Endothelial cell of umbilical vein (primary cell): ENCODE measurements around the gene PHF12. TPM values are rescaled to one million over a fixed set of nuclear protein-coding genes. Genes with fewer than 3 reads are reported as not detected.

Source experiments
- BruUV-seq: library from RNA; stranded (reverse); fragments of 400-500 nt; replicated peaks from 2 replicates; lab custom pipeline; 2021; lab: Mats Ljungman, UMichigan
- CTCF ChIA-PET: fragments of 300-600, 350-600 bp; sonication (Branson Sonifier 250); formaldehyde crosslinking; loops from one replicate; lab custom pipeline; 2021; ENCODE audit warnings: antibody characterized with exemption, inconsistent platforms; lab: Charles Lee
- POLR2A ChIA-PET: fragments of 300-600, 350-600 bp; sonication (Branson Sonifier 250); formaldehyde crosslinking; loops from one replicate; lab custom pipeline; 2021; ENCODE audit warnings: antibody characterized with exemption, inconsistent platforms; lab: Charles Lee
- DNase-seq: peaks from one replicate; pipeline ENCODE4 v3.0.0-alpha.2; 2011; ENCODE audit warnings: low read depth, low spot score
- FAIRE-seq: peaks from 2 replicates; lab custom pipeline; 2011; peaks lifted over from hg19 to GRCh38; lab: Jason Lieb, UNC
- H2AFZ ChIP-seq: 2 replicates; pipeline ENCODE4 v1.6.0; 2012; ENCODE audit warnings: low read depth, low read length, control low read depth, inconsistent platforms
- H3K27ac ChIP-seq: 2 replicates; pipeline ENCODE4 v1.5.1; 2011; ENCODE audit warnings: low read depth, mild to moderate bottlenecking, control low read depth, low read length, moderate library complexity; ENCODE audit not compliant: insufficient read depth
- H3K27me3 ChIP-seq, 2 experiments: 2 replicates each; pipeline versions ENCODE4 v1.6.0 to v1.6.1; 2011; ENCODE audit warnings: low read length in 2 of 2, mixed read lengths in 1 of 2; ENCODE audit not compliant: control insufficient read depth in 2 of 2, insufficient read depth in 2 of 2
- H3K36me3 ChIP-seq, 2 experiments: 2 replicates in 1 of 2; 3 replicates in 1 of 2; pipeline ENCODE4 v1.5.1; 2011; ENCODE audit warnings: low read length in 2 of 2, mild to moderate bottlenecking in 1 of 2, moderate library complexity in 1 of 2; ENCODE audit not compliant: control insufficient read depth in 2 of 2, insufficient read depth in 2 of 2; ENCODE audit errors: extremely low read depth in 1 of 2
- H3K4me1 ChIP-seq: 3 replicates; pipeline ENCODE4 v1.5.1; 2011; ENCODE audit warnings: mild to moderate bottlenecking, low read length; ENCODE audit not compliant: control insufficient read depth, insufficient read depth; ENCODE audit errors: extremely low read depth
- H3K4me2 ChIP-seq: 2 replicates; pipeline ENCODE4 v1.6.1; 2011; ENCODE audit warnings: low read length, control low read depth, mixed read lengths; ENCODE audit not compliant: insufficient read depth
- H3K4me3 ChIP-seq, 3 experiments: fragments of 200-600 bp in 1 of 3; sonication (generic), shearing (Covaris generic) in 1 of 3; replicated peaks in 1 of 3; 2 replicates each; pipeline ENCODE4 v1.5.1; 2011 to 2016; ENCODE audit warnings: control low read depth in 3 of 3, low read length in 3 of 3, mild to moderate bottlenecking in 2 of 3, inconsistent platforms in 1 of 3, low read depth in 1 of 3, moderate library complexity in 1 of 3; ENCODE audit not compliant: insufficient read depth in 1 of 3
- H3K79me2 ChIP-seq: 2 replicates; pipeline ENCODE4 v1.6.0; 2012; ENCODE audit warnings: low read length, inconsistent platforms; ENCODE audit not compliant: control insufficient read depth, insufficient read depth
- H3K9ac ChIP-seq: replicated peaks from 2 replicates; pipeline ENCODE3; 2011; ENCODE audit warnings: low read length, control low read depth; ENCODE audit not compliant: insufficient read depth; ENCODE audit errors: extremely low read depth
- H3K9me1 ChIP-seq: replicated peaks from 3 replicates; pipeline ENCODE4 v1.6.0; 2011; ENCODE audit warnings: mild to moderate bottlenecking, low read length; ENCODE audit not compliant: control insufficient read depth, insufficient read depth; ENCODE audit errors: extremely low read depth
- H3K9me3 ChIP-seq: replicated peaks from 2 replicates; pipeline ENCODE4 v1.5.1; 2012; ENCODE audit warnings: low read length, inconsistent platforms; ENCODE audit not compliant: control insufficient read depth, insufficient read depth
- H4K20me1 ChIP-seq: replicated peaks from 2 replicates; pipeline ENCODE3; 2011; ENCODE audit warnings: mild to moderate bottlenecking, low read length; ENCODE audit not compliant: control insufficient read depth, insufficient read depth; ENCODE audit errors: extremely low read depth
- CTCF ChIP-seq, 2 donors: IDR thresholded peaks; 1 replicate in 1 of 2; 2 replicates in 1 of 2; pipeline ENCODE4 v1.5.1; 2011; ENCODE audit warnings: low read length in 2 of 2, mild to moderate bottlenecking in 2 of 2, moderate library complexity in 2 of 2, control low read depth in 1 of 2, inconsistent platforms in 1 of 2, low read depth in 1 of 2; ENCODE audit not compliant: insufficient read depth in 1 of 2; ENCODE audit errors: extremely low read depth in 1 of 2
- EZH2 ChIP-seq: IDR thresholded peaks from 2 replicates; pipeline ENCODE4 v1.6.1; 2012; ENCODE audit warnings: borderline replicate concordance, low read depth, mild to moderate bottlenecking, moderate library complexity, low read length, inconsistent platforms; ENCODE audit not compliant: severe bottlenecking
- FOS ChIP-seq: IDR thresholded peaks from 2 replicates; pipeline ENCODE4 v1.6.1; 2011; ENCODE audit warnings: mild to moderate bottlenecking, low read length, moderate library complexity, borderline replicate concordance; ENCODE audit not compliant: insufficient read depth
- GATA2 ChIP-seq: IDR thresholded peaks from 2 replicates; pipeline ENCODE4 v1.7.0; 2011; ENCODE audit warnings: low read depth, mild to moderate bottlenecking, moderate library complexity, mixed read lengths, low read length; ENCODE audit not compliant: insufficient read length, insufficient read depth
- JUN ChIP-seq: IDR thresholded peaks from 2 replicates; pipeline ENCODE4 v1.6.1; 2011; ENCODE audit warnings: borderline replicate concordance, low read depth; ENCODE audit not compliant: insufficient read length, insufficient read depth
- MAX ChIP-seq: IDR thresholded peaks from 2 replicates; pipeline ENCODE4 v1.6.1; 2011; ENCODE audit not compliant: insufficient read depth, insufficient read length
- MYC ChIP-seq: IDR thresholded peaks from one replicate; pipeline ENCODE4 v1.6.1; 2011; ENCODE audit warnings: mild to moderate bottlenecking, low read depth, low read length
- POLR2A ChIP-seq: IDR thresholded peaks from 2 replicates; pipeline ENCODE4 v1.6.1; 2012; ENCODE audit warnings: low read depth, mild to moderate bottlenecking, control low read depth, low read length
- POLR2AphosphoS5 ChIP-seq: IDR thresholded peaks from 2 replicates; pipeline ENCODE4 v1.6.1; 2012; ENCODE audit warnings: low read depth, mild to moderate bottlenecking, control low read depth, low read length, moderate library complexity; ENCODE audit not compliant: insufficient read depth
- dilution Hi-C: fragments of 300-500 bp; cut with MboI; formaldehyde crosslinking; loops from one replicate; pipeline ENCODE4 v1.15.0; 2019; ENCODE audit warnings: low sequenced_read_pairs; ENCODE audit not compliant: extremely low pct_ligation_motif_present
- intact Hi-C: fragments of 100-400 bp; cut with micrococcal nuclease; formaldehyde crosslinking; loops from one replicate; pipeline ENCODE4 v1.10.0; 2022
- polyA plus RNA-seq, 4 experiments: library from polyadenylated mRNA; depleted of rRNA in 3 of 4; stranded (reverse) in 3 of 4; unstranded in 1 of 4; fragments of >200 nt; gene quantifications; 2 replicates each; pipeline versions ENCODE4 v1.2.1 to v1.2.3, GENCODE V29; 2011 to 2012; ENCODE audit warnings: missing spikeins in 1 of 4
- total RNA-seq: library from RNA; stranded (reverse); gene quantifications from 2 replicates; pipeline ENCODE4 v1.2.3, GENCODE V29; 2021

Gene PHF12
- total and polyA plus RNA-seq, 2 donors (not counting 3 experiments of a cell fraction or from before 2014, with no cell fraction given), result 26.6 to 44.2 TPM

- H3K27me3 ChIP-seq, result no peaks in the 10 kb centered on the region
- TF ChIP-seq MAX (no peak), JUN (no peak), CTCF (IDR thresholded peaks at IDR 0.05; ENCODE audit: extremely low read depth in 1 of 2, insufficient read depth in 1 of 2, low read depth in 1 of 2, low read length in 2 of 2) (no peak), MYC (no peak), EZH2 (no peak), GATA2 (no peak), POLR2A (no peak), POLR2AphosphoS5 (no peak), FOS (no peak)
- DNase-seq, result no peak
- H3K27ac ChIP-seq, result no peak overlapping the region
- peaks cover 9% of the 10 kb centered on the region for H3K79me2 ChIP-seq
- no peak for FAIRE-seq
- no peaks in the 10 kb centered on the region for H3K9me1 ChIP-seq
- H3K4me2 ChIP-seq, result no peak overlapping the region
- CTCF ChIA-PET, result interaction anchor here (1.5 to 1.9 kb wide), 2 partner anchors 17 to 97 kb away, joined by 4 to 6 read pairs; no protein-coding TSS in a partner anchor
- H3K4me1 ChIP-seq, result peaks cover 12% of the 10 kb centered on the region
- peaks cover 13 to 21% of the 10 kb centered on the region in 2 experiments for H3K36me3 ChIP-seq
- no peaks in the 10 kb centered on the region for H4K20me1 ChIP-seq
- no peak overlapping the region for H3K4me3 ChIP-seq
- dilution Hi-C loops (no loop called here), intact Hi-C loops (no loop called here)
- H3K9ac ChIP-seq, result no peak overlapping the region
- POLR2A ChIA-PET, result no interaction called here
- no TSS peak for BruUV-seq
- no peaks in the 10 kb centered on the region for H3K9me3 ChIP-seq
- H2AFZ ChIP-seq, result no peak overlapping the region
Observed at GRCh38 chr17:28860363-28860808, 90.9 kb downstream of the PHF12 start.
